PC-9 (cell line): ENCODE measurements around the gene GLDN.

ENCODE experiments used
- CTCF ChIP-seq: fragments of 200-600 bp; sonication (generic); conservative IDR thresholded peaks from 2 replicates; pipeline ENCODE4 v1.6.1; 2017; ENCODE audit warnings: mixed run types, antibody characterized with exemption, mild to moderate bottlenecking, moderate library complexity
- EZH2 ChIP-seq: fragments of 200-600 bp; sonication (generic); IDR thresholded peaks from 2 replicates; pipeline ENCODE4 v1.8.0; 2017; ENCODE audit warnings: antibody characterized with exemption, low read depth

DNA sequence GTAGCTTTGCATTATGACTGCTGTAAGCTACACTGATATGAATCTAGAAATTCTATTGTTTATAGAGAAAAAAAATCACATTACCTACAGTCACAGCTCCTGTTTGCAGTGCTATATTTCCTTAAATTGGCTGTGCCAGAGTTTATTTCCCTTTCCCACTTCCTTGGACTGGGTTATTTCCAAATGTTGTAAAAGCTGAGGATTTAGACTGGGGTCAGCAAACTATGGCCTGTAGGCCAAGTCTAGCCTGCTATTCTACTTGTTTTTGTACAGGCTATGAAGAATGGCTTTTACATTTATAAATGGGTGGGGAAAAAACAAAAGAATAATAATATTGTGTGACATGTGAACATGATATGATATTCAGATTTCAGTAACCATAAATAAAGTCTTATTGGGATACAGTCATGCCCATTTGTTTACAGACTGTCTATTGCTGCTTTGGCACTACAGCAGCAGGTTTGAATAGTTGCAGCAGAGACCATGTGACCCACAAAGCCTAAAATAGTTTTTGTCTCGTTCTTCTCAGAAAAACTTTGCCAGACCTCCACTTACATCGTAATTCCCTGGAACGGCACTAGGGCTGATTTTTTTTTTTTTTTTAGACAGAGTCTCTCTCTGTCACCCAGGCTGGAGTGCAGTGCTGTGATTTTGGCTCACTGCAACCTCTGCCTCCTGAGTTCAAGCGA, 7.8 kb downstream of the GLDN start:
- no peak for TF ChIP-seq CTCF
- TF ChIP-seq EZH2, result no peak
